GM23338 (cell line): ENCODE data around the gene ISG15. TPM values are rescaled to one million over a fixed set of nuclear protein-coding genes. Genes with fewer than 3 reads are reported as not detected.

ENCODE experiments used
- ATAC-seq: fragments of 200-7000 bp; cut with Tn5 transposase; 3 replicates; pipeline ENCODE4 v1.9.1; 2020
- DNase-seq: peaks from one replicate; pipeline ENCODE4 v3.0.0-alpha.2; 2015; ENCODE audit warnings: low spot score
- H2AFZ ChIP-seq: fragments of 200-600 bp; sonication (generic); 2 replicates; pipeline ENCODE4 v1.8.0; 2016; ENCODE audit warnings: antibody characterized with exemption, mild to moderate bottlenecking, moderate library complexity
- H3F3A ChIP-seq: fragments of 200-600 bp; sonication (generic); replicated peaks from 2 replicates; pipeline ENCODE4 v1.8.0; 2017; ENCODE audit warnings: antibody characterized with exemption, mixed run types, low read depth
- H3K27ac ChIP-seq: fragments of 200-600 bp; sonication (generic); 2 replicates; pipeline ENCODE4 v1.6.1; 2016; ENCODE audit warnings: low read depth
- H3K27me3 ChIP-seq: fragments of 200-600 bp; sonication (generic); 2 replicates; pipeline ENCODE4 v1.8.0; 2016; ENCODE audit warnings: mild to moderate bottlenecking, mixed run types, moderate library complexity; ENCODE audit not compliant: insufficient read depth
- H3K36me3 ChIP-seq: fragments of 200-600 bp; sonication (generic); 2 replicates; pipeline ENCODE4 v1.8.0; 2016; ENCODE audit warnings: mild to moderate bottlenecking; ENCODE audit not compliant: insufficient read depth
- H3K4me1 ChIP-seq: fragments of 200-600 bp; sonication (generic); 2 replicates; pipeline ENCODE4 v1.8.0; 2016; ENCODE audit warnings: mild to moderate bottlenecking, moderate library complexity; ENCODE audit not compliant: insufficient read depth
- H3K4me2 ChIP-seq: fragments of 200-600 bp; sonication (generic); 2 replicates; pipeline ENCODE4 v1.7.1; 2017; ENCODE audit warnings: mixed run types
- H3K4me3 ChIP-seq: fragments of 200-600 bp; sonication (generic); 2 replicates; pipeline ENCODE4 v1.6.1; 2016; ENCODE audit warnings: mixed run types
- H3K79me2 ChIP-seq: fragments of 200-600 bp; sonication (generic); replicated peaks from 2 replicates; pipeline ENCODE4 v1.8.0; 2017; ENCODE audit warnings: mild to moderate bottlenecking; ENCODE audit not compliant: insufficient read depth
- H3K9me2 ChIP-seq: fragments of 200-600 bp; sonication (generic); 2 replicates; pipeline ENCODE4 v1.8.0; 2017; ENCODE audit not compliant: insufficient read depth
- H4K20me1 ChIP-seq: fragments of 200-600 bp; sonication (generic); replicated peaks from 2 replicates; pipeline ENCODE4 v1.8.0; 2017; ENCODE audit warnings: mild to moderate bottlenecking; ENCODE audit not compliant: insufficient read depth
- H3K27ac Mint-ChIP-seq: 2 replicates; pipeline ENCODE4 v1.8.0; 2020; ENCODE audit warnings: inconsistent platforms, mild to moderate bottlenecking, moderate library complexity, mixed read lengths
- H3K27me3 Mint-ChIP-seq: 3 replicates; pipeline ENCODE4 v1.8.0; 2022; ENCODE audit warnings: low read depth, mild to moderate bottlenecking, moderate library complexity, mixed read lengths, inconsistent platforms; ENCODE audit not compliant: insufficient read depth, poor library complexity
- H3K36me3 Mint-ChIP-seq: 3 replicates; pipeline ENCODE4 v1.8.0; 2021; ENCODE audit warnings: low read depth, mild to moderate bottlenecking, inconsistent platforms, moderate library complexity, mixed read lengths
- H3K4me1 Mint-ChIP-seq: 3 replicates; pipeline ENCODE4 v1.8.0; 2020; ENCODE audit warnings: mild to moderate bottlenecking, inconsistent platforms, mixed read lengths
- H3K4me3 Mint-ChIP-seq: 3 replicates; pipeline ENCODE4 v1.8.0; 2021; ENCODE audit warnings: moderate library complexity, mild to moderate bottlenecking, inconsistent platforms, mixed read lengths
- H3K9me3 Mint-ChIP-seq: 3 replicates; pipeline ENCODE4 v1.8.0; 2020; ENCODE audit warnings: moderate library complexity, mild to moderate bottlenecking, inconsistent platforms, mixed read lengths
- CREB1 ChIP-seq: fragments of 250-450 bp; sonication (Bioruptor Pico); IDR thresholded peaks from 2 replicates; pipeline ENCODE4 v1.5.0; 2020; ENCODE audit warnings: low read depth, mild to moderate bottlenecking, moderate library complexity
- EZH2 ChIP-seq: fragments of 200-600 bp; sonication (generic); IDR thresholded peaks from one replicate; pipeline ENCODE4 v1.8.0; 2017; ENCODE audit warnings: antibody characterized with exemption, mild to moderate bottlenecking, low read depth; ENCODE audit not compliant: unreplicated experiment
- EZH2phosphoT487 ChIP-seq: fragments of 200-600 bp; sonication (generic); IDR thresholded peaks from one replicate; pipeline ENCODE4 v1.8.1; 2018; ENCODE audit warnings: antibody characterized with exemption; ENCODE audit not compliant: unreplicated experiment
- JUNB ChIP-seq: IDR thresholded peaks from one replicate; pipeline ENCODE4 v1.6.1; 2016; ENCODE audit warnings: antibody characterized with exemption; ENCODE audit not compliant: unreplicated experiment
- NANOG ChIP-seq: IDR thresholded peaks from 2 replicates; pipeline ENCODE4 v1.6.1; 2016; ENCODE audit warnings: antibody characterized with exemption, borderline replicate concordance
- POLR2AphosphoS5 ChIP-seq: IDR thresholded peaks from 2 replicates; pipeline ENCODE4 v1.6.1; 2016; ENCODE audit warnings: antibody characterized with exemption, low read depth
- STAT1 ChIP-seq: IDR thresholded peaks from one replicate; pipeline ENCODE4 v1.6.1; 2016; ENCODE audit warnings: antibody characterized with exemption; ENCODE audit not compliant: unreplicated experiment
- ZNF114 ChIP-seq: fragments of 250-450 bp; sonication (Bioruptor Pico); IDR thresholded peaks from 2 replicates; pipeline ENCODE4 v1.5.0; 2020; ENCODE audit warnings: mild to moderate bottlenecking, moderate library complexity
- ZNF331 ChIP-seq: fragments of 250-450 bp; sonication (Bioruptor Pico); IDR thresholded peaks from 2 replicates; pipeline ENCODE4 v1.5.0; 2020; ENCODE audit warnings: low read depth, mild to moderate bottlenecking, moderate library complexity
- polyA plus RNA-seq: library from polyadenylated mRNA; unstranded; fragments of >200 nt; fragmentation: Nextera tagmentation; extraction: Ambion mirVana; gene quantifications from 2 replicates; pipeline ENCODE4 v1.2.1, GENCODE V29; 2016
- total RNA-seq: library from RNA; depleted of rRNA; stranded (reverse); fragments of >200 nt; shearing (Covaris generic); gene quantifications from 2 replicates; pipeline ENCODE4 v1.2.3, GENCODE V29; 2014
- TF ChIP-seq, protein P1 (sequence below), 2 experiments: fragments of 200-600 bp in 1 of 2; sonication (generic) in 1 of 2; conservative IDR thresholded peaks; 2 replicates each; pipeline versions ENCODE4 v1.5.1 to v1.6.1; 2016 to 2017; ENCODE audit warnings: antibody characterized with exemption in 2 of 2, low read depth in 2 of 2, mild to moderate bottlenecking in 2 of 2, moderate library complexity in 1 of 2
- TF ChIP-seq, protein P2 (sequence below): IDR thresholded peaks from one replicate; pipeline ENCODE4 v1.6.1; 2018; ENCODE audit warnings: antibody characterized with exemption; ENCODE audit not compliant: unreplicated experiment
- TF ChIP-seq, protein P3 (sequence below): IDR thresholded peaks from 2 replicates; pipeline ENCODE4 v1.6.1; 2016; ENCODE audit warnings: antibody characterized with exemption
- TF ChIP-seq, protein P4 (sequence below): fragments of 250-450 bp; sonication (Bioruptor Pico); IDR thresholded peaks from 2 replicates; pipeline ENCODE4 v1.5.0; 2020; ENCODE audit warnings: mild to moderate bottlenecking, moderate library complexity

The ISG15 gene
- total and polyA plus RNA-seq, 2 experiments from 2014 or later = 52.9 to 101 TPM

DNA sequence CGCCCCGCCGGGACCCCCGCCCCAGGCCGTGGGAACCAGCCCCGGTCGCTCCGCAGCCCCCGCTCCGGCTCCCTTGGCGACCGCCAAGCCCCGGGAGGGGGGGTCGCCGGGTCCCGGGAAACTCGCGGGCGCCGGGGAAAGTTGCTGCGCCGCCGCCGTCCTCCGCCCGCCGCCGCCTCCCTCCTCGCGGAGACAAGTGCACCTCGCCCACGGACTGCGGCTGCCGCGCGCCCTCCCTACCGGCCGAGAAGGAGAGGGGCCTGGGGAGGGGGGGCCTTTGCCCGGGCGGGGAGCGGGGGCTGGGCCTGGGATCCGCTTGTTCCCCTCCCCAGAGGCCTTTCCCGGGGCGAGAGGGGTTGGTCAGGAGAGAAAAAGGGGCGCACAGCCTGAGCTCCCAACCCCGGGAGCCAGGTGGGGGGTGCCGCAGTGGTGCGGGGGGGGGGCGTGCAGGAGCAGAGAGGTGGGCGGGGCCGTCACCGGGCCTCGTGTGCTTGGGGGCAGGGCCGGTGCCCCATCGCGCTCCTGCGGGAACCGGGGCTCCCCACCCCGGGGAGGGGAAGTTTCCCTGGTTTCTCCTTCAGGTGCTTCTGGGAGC, 7.2 kb downstream of the ISG15 start:
- Histone ChIP-seq H4K20me1 (0 out of 2 replicates have a peak, but pooled peaks cover 4% of the 10 kb centered on the region), H2AFZ (no peak overlapping the region), H3K4me3 (peak overlapping the region; percentile 68), H3K4me2 (peak overlapping the region; percentile 94), H3K27ac (no peak overlapping the region), H3K4me1 (peaks cover 37% of the 10 kb centered on the region), H3K79me2 (0 out of 2 replicates have a peak, but pooled peaks cover 5% of the 10 kb centered on the region), H3K36me3 (no peaks in the 10 kb centered on the region), H3K9me2 (no peaks in the 10 kb centered on the region), H3F3A (no peaks in the 10 kb centered on the region), H3K27me3 (peaks cover 2% of the 10 kb centered on the region; the same call in 1 of the 2 replicates)
- H3K27me3 Mint-ChIP-seq = peaks cover 23% of the 10 kb centered on the region
- peak; percentile 28 for DNase-seq
- H3K27ac Mint-ChIP-seq = no peak overlapping the region
- no peak; the same call in 2 of the 3 replicates for ATAC-seq
- H3K4me3 Mint-ChIP-seq = peak overlapping the region; percentile 67; the same call in 2 of the 3 replicates
- H3K4me1 Mint-ChIP-seq = peaks cover 29% of the 10 kb centered on the region
- no peak for TF ChIP-seq STAT1
- TF ChIP-seq, protein P1, sequence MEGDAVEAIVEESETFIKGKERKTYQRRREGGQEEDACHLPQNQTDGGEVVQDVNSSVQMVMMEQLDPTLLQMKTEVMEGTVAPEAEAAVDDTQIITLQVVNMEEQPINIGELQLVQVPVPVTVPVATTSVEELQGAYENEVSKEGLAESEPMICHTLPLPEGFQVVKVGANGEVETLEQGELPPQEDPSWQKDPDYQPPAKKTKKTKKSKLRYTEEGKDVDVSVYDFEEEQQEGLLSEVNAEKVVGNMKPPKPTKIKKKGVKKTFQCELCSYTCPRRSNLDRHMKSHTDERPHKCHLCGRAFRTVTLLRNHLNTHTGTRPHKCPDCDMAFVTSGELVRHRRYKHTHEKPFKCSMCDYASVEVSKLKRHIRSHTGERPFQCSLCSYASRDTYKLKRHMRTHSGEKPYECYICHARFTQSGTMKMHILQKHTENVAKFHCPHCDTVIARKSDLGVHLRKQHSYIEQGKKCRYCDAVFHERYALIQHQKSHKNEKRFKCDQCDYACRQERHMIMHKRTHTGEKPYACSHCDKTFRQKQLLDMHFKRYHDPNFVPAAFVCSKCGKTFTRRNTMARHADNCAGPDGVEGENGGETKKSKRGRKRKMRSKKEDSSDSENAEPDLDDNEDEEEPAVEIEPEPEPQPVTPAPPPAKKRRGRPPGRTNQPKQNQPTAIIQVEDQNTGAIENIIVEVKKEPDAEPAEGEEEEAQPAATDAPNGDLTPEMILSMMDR (conservative IDR thresholded peaks at IDR 0.05; ENCODE audit: low read depth in 2 of 2) = no peak
- no peak for TF ChIP-seq ZNF114 (CRISPR knock-in tag)
- TF ChIP-seq, protein P2, sequence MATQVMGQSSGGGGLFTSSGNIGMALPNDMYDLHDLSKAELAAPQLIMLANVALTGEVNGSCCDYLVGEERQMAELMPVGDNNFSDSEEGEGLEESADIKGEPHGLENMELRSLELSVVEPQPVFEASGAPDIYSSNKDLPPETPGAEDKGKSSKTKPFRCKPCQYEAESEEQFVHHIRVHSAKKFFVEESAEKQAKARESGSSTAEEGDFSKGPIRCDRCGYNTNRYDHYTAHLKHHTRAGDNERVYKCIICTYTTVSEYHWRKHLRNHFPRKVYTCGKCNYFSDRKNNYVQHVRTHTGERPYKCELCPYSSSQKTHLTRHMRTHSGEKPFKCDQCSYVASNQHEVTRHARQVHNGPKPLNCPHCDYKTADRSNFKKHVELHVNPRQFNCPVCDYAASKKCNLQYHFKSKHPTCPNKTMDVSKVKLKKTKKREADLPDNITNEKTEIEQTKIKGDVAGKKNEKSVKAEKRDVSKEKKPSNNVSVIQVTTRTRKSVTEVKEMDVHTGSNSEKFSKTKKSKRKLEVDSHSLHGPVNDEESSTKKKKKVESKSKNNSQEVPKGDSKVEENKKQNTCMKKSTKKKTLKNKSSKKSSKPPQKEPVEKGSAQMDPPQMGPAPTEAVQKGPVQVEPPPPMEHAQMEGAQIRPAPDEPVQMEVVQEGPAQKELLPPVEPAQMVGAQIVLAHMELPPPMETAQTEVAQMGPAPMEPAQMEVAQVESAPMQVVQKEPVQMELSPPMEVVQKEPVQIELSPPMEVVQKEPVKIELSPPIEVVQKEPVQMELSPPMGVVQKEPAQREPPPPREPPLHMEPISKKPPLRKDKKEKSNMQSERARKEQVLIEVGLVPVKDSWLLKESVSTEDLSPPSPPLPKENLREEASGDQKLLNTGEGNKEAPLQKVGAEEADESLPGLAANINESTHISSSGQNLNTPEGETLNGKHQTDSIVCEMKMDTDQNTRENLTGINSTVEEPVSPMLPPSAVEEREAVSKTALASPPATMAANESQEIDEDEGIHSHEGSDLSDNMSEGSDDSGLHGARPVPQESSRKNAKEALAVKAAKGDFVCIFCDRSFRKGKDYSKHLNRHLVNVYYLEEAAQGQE = no peak
- TF ChIP-seq EZH2 = no peak
- TF ChIP-seq CREB1 (CRISPR knock-in tag) = no peak
- TF ChIP-seq, protein P3, sequence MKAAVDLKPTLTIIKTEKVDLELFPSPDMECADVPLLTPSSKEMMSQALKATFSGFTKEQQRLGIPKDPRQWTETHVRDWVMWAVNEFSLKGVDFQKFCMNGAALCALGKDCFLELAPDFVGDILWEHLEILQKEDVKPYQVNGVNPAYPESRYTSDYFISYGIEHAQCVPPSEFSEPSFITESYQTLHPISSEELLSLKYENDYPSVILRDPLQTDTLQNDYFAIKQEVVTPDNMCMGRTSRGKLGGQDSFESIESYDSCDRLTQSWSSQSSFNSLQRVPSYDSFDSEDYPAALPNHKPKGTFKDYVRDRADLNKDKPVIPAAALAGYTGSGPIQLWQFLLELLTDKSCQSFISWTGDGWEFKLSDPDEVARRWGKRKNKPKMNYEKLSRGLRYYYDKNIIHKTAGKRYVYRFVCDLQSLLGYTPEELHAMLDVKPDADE = no peak
- TF ChIP-seq NANOG = no peak
- no peak for TF ChIP-seq ZNF331 (CRISPR knock-in tag)
- TF ChIP-seq, protein P4, sequence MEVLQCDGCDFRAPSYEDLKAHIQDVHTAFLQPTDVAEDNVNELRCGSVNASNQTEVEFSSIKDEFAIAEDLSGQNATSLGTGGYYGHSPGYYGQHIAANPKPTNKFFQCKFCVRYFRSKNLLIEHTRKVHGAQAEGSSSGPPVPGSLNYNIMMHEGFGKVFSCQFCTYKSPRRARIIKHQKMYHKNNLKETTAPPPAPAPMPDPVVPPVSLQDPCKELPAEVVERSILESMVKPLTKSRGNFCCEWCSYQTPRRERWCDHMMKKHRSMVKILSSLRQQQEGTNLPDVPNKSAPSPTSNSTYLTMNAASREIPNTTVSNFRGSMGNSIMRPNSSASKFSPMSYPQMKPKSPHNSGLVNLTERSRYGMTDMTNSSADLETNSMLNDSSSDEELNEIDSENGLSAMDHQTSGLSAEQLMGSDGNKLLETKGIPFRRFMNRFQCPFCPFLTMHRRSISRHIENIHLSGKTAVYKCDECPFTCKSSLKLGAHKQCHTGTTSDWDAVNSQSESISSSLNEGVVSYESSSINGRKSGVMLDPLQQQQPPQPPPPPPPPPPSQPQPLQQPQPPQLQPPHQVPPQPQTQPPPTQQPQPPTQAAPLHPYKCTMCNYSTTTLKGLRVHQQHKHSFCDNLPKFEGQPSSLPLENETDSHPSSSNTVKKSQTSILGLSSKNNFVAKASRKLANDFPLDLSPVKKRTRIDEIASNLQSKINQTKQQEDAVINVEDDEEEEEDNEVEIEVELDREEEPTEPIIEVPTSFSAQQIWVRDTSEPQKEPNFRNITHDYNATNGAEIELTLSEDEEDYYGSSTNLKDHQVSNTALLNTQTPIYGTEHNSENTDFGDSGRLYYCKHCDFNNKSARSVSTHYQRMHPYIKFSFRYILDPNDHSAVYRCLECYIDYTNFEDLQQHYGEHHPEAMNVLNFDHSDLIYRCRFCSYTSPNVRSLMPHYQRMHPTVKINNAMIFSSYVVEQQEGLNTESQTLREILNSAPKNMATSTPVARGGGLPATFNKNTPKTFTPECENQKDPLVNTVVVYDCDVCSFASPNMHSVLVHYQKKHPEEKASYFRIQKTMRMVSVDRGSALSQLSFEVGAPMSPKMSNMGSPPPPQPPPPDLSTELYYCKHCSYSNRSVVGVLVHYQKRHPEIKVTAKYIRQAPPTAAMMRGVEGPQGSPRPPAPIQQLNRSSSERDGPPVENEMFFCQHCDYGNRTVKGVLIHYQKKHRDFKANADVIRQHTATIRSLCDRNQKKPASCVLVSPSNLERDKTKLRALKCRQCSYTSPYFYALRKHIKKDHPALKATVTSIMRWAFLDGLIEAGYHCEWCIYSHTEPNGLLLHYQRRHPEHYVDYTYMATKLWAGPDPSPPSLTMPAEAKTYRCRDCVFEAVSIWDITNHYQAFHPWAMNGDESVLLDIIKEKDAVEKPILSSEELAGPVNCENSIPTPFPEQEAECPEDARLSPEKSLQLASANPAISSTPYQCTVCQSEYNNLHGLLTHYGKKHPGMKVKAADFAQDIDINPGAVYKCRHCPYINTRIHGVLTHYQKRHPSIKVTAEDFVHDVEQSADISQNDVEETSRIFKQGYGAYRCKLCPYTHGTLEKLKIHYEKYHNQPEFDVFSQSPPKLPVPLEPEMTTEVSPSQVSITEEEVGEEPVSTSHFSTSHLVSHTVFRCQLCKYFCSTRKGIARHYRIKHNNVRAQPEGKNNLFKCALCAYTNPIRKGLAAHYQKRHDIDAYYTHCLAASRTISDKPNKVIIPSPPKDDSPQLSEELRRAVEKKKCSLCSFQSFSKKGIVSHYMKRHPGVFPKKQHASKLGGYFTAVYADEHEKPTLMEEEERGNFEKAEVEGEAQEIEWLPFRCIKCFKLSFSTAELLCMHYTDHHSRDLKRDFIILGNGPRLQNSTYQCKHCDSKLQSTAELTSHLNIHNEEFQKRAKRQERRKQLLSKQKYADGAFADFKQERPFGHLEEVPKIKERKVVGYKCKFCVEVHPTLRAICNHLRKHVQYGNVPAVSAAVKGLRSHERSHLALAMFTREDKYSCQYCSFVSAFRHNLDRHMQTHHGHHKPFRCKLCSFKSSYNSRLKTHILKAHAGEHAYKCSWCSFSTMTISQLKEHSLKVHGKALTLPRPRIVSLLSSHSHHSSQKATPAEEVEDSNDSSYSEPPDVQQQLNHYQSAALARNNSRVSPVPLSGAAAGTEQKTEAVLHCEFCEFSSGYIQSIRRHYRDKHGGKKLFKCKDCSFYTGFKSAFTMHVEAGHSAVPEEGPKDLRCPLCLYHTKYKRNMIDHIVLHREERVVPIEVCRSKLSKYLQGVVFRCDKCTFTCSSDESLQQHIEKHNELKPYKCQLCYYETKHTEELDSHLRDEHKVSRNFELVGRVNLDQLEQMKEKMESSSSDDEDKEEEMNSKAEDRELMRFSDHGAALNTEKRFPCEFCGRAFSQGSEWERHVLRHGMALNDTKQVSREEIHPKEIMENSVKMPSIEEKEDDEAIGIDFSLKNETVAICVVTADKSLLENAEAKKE (CRISPR knock-in tag) = no peak
- no peak for TF ChIP-seq EZH2phosphoT487
- no peak for TF ChIP-seq POLR2AphosphoS5
- TF ChIP-seq JUNB = no peak
- no peaks in the 10 kb centered on the region; the same call in 2 of the 3 replicates for H3K9me3 Mint-ChIP-seq
- peaks cover 20% of the 10 kb centered on the region for H3K36me3 Mint-ChIP-seq
